H9 (cell line): ENCODE results near the gene TMCO4. TPM values are rescaled to one million over a fixed set of nuclear protein-coding genes. Genes with fewer than 3 reads are reported as not detected.

Experiments
- DNase-seq: peaks from one replicate; pipeline ENCODE4 v3.0.0-alpha.2; 2017
- H2AFZ ChIP-seq: one replicate; pipeline ENCODE4 v1.6.1; 2013; ENCODE audit warnings: mild to moderate bottlenecking, low read length, control low read depth, moderate library complexity
- H2AK5ac ChIP-seq: 2 replicates; pipeline ENCODE4 v1.6.1; 2013; ENCODE audit warnings: low read length, control low read depth, mixed read lengths; ENCODE audit not compliant: insufficient read length
- H2BK120ac ChIP-seq: one replicate; pipeline ENCODE4 v1.6.1; 2013; ENCODE audit warnings: low read depth, mild to moderate bottlenecking, low read length, control low read depth, inconsistent platforms; ENCODE audit not compliant: poor library complexity, severe bottlenecking
- H2BK12ac ChIP-seq: 2 replicates; pipeline ENCODE4 v1.6.1; 2013; ENCODE audit warnings: low read length, control low read depth, mixed read lengths, low read depth; ENCODE audit not compliant: insufficient read length
- H2BK15ac ChIP-seq: 2 replicates; pipeline ENCODE4 v1.6.1; 2013; ENCODE audit warnings: low read depth, low read length, control low read depth
- H2BK20ac ChIP-seq: one replicate; pipeline ENCODE4 v1.6.1; 2013; ENCODE audit warnings: low read depth, mild to moderate bottlenecking, low read length, control low read depth, inconsistent platforms; ENCODE audit not compliant: poor library complexity, severe bottlenecking
- H2BK5ac ChIP-seq: 2 replicates; pipeline ENCODE4 v1.6.1; 2013; ENCODE audit warnings: low read length, control low read depth, mixed read lengths; ENCODE audit not compliant: insufficient read length
- H3K14ac ChIP-seq: 2 replicates; pipeline ENCODE4 v1.6.1; 2013; ENCODE audit warnings: low read length, control low read depth; ENCODE audit not compliant: insufficient read depth
- H3K18ac ChIP-seq: 2 replicates; pipeline ENCODE4 v1.6.1; 2013; ENCODE audit warnings: low read depth, mild to moderate bottlenecking, mixed read lengths, low read length, control low read depth; ENCODE audit not compliant: insufficient read length
- H3K23ac ChIP-seq: 2 replicates; pipeline ENCODE4 v1.6.1; 2013; ENCODE audit warnings: low read length, control low read depth, mixed read lengths, low read depth; ENCODE audit not compliant: insufficient read length
- H3K23me2 ChIP-seq: 2 replicates; pipeline ENCODE4 v1.6.1; 2013; ENCODE audit warnings: low read depth, mild to moderate bottlenecking, mixed read lengths, low read length, control low read depth; ENCODE audit not compliant: insufficient read length, poor library complexity, severe bottlenecking
- H3K27ac ChIP-seq: 2 replicates; pipeline ENCODE4 v1.5.1; 2013; ENCODE audit warnings: low read length, control low read depth, mixed read lengths, low read depth; ENCODE audit not compliant: insufficient read length
- H3K27me3 ChIP-seq: 2 replicates; pipeline ENCODE4 v1.6.1; 2013; ENCODE audit warnings: low read length, control low read depth, inconsistent platforms; ENCODE audit not compliant: insufficient read depth
- H3K4ac ChIP-seq: 2 replicates; pipeline ENCODE4 v1.6.1; 2013; ENCODE audit warnings: low read depth, mild to moderate bottlenecking, control low read depth, inconsistent platforms, low read length, moderate library complexity
- H3K4me1 ChIP-seq: 2 replicates; pipeline ENCODE4 v1.6.1; 2013; ENCODE audit warnings: low read length, control low read depth, inconsistent platforms; ENCODE audit not compliant: insufficient read depth
- H3K4me2 ChIP-seq: 2 replicates; pipeline ENCODE4 v1.6.1; 2013; ENCODE audit warnings: low read length, control low read depth, mixed read lengths; ENCODE audit not compliant: insufficient read length, insufficient read depth
- H3K56ac ChIP-seq: 2 replicates; pipeline ENCODE4 v1.6.1; 2013; ENCODE audit warnings: low read depth, mild to moderate bottlenecking, mixed read lengths, low read length, control low read depth; ENCODE audit not compliant: insufficient read length
- H3K79me1 ChIP-seq: 2 replicates; pipeline ENCODE4 v1.6.1; 2013; ENCODE audit warnings: low read depth, mild to moderate bottlenecking, moderate library complexity, low read length, control low read depth, inconsistent platforms; ENCODE audit not compliant: insufficient read depth, poor library complexity, severe bottlenecking
- H3K79me2 ChIP-seq: 2 replicates; pipeline ENCODE4 v1.6.1; 2013; ENCODE audit warnings: low read length, control low read depth, inconsistent platforms; ENCODE audit not compliant: insufficient read depth
- H3K9ac ChIP-seq: 2 replicates; pipeline ENCODE4 v1.6.1; 2013; ENCODE audit warnings: low read length, control low read depth, mixed read lengths; ENCODE audit not compliant: insufficient read length; ENCODE audit errors: extremely low read depth
- H3K9me3 ChIP-seq: one replicate; pipeline ENCODE4 v1.6.1; 2013; ENCODE audit warnings: low read depth, low read length, inconsistent platforms; ENCODE audit not compliant: control insufficient read depth
- H3T11ph ChIP-seq: one replicate; pipeline ENCODE4 v1.6.1; 2013; ENCODE audit warnings: mild to moderate bottlenecking, low read length, control low read depth, inconsistent platforms
- H4K20me1 ChIP-seq: one replicate; pipeline ENCODE4 v1.6.1; 2013; ENCODE audit not compliant: control insufficient read depth, insufficient read length, insufficient read depth
- H4K5ac ChIP-seq: 2 replicates; pipeline ENCODE4 v1.6.1; 2013; ENCODE audit warnings: low read depth, mild to moderate bottlenecking, mixed read lengths, low read length, control low read depth; ENCODE audit not compliant: insufficient read length
- H4K8ac ChIP-seq: replicated peaks from 2 replicates; pipeline ENCODE4 v1.6.1; 2013; ENCODE audit warnings: low read length, control low read depth, mixed read lengths, low read depth; ENCODE audit not compliant: insufficient read length
- H4K91ac ChIP-seq: 2 replicates; pipeline ENCODE4 v1.6.1; 2013; ENCODE audit warnings: low read depth, mild to moderate bottlenecking, moderate library complexity, mixed read lengths, low read length, control low read depth; ENCODE audit not compliant: insufficient read length
- H3K27ac Mint-ChIP-seq, 3 experiments: 2 replicates in 2 of 3; 3 replicates in 1 of 3; pipeline ENCODE4 v1.8.0; 2020 to 2021; ENCODE audit warnings: mixed read lengths in 3 of 3, mild to moderate bottlenecking in 1 of 3, moderate library complexity in 1 of 3
- H3K27me3 Mint-ChIP-seq: 2 replicates; pipeline ENCODE4 v1.8.0; 2021; ENCODE audit warnings: low read depth, mild to moderate bottlenecking, moderate library complexity, mixed read lengths
- H3K36me3 Mint-ChIP-seq, 3 experiments: 2 replicates in 2 of 3; 3 replicates in 1 of 3; pipeline ENCODE4 v1.8.0; 2020 to 2021; ENCODE audit warnings: low read depth in 3 of 3, mixed read lengths in 3 of 3; ENCODE audit not compliant: insufficient read depth in 1 of 3
- H3K4me1 Mint-ChIP-seq, 2 experiments: 2 replicates each; pipeline ENCODE4 v1.8.0; 2020; ENCODE audit warnings: mixed read lengths in 2 of 2
- H3K4me3 Mint-ChIP-seq, 2 experiments: 2 replicates in 1 of 2; 3 replicates in 1 of 2; pipeline ENCODE4 v1.8.0; 2020 to 2021; ENCODE audit warnings: mild to moderate bottlenecking in 2 of 2, mixed read lengths in 2 of 2, moderate library complexity in 1 of 2
- H3K9me3 Mint-ChIP-seq, 2 experiments: 2 replicates in 1 of 2; 3 replicates in 1 of 2; pipeline ENCODE4 v1.8.0; 2020; ENCODE audit warnings: mild to moderate bottlenecking in 2 of 2, mixed read lengths in 2 of 2, moderate library complexity in 1 of 2
- CTCF ChIP-seq: fragments of 200-600 bp; sonication (generic); conservative IDR thresholded peaks from 3 replicates; pipeline ENCODE4 v1.8.0; 2021; ENCODE audit warnings: antibody characterized with exemption, mild to moderate bottlenecking
- WGBS: extraction: QIAGEN DNeasy Blood & Tissue Kit; methylation state at CpG from one replicate; pipeline ENCODE4 v1.1.7; 2013; ENCODE audit warnings: missing lambda C conversion rate, low lambda C conversion rate, mixed read lengths; ENCODE audit not compliant: insufficient read length; ENCODE audit errors: extremely low coverage; 5-methylcytosine and 5-hydroxymethylcytosine counted together
- total RNA-seq: library from RNA; stranded (reverse); gene quantifications from 2 replicates; pipeline ENCODE4 v1.2.1, GENCODE V29; 2021

TMCO4 gene
- total RNA-seq, 1 experiment from 2014 or later: 4.0 TPM

- no peak overlapping the region for H3K14ac ChIP-seq
- H3K18ac ChIP-seq: no peak overlapping the region
- no peak overlapping the region for H3K4ac ChIP-seq
- no peak overlapping the region for H2AK5ac ChIP-seq
- Mint-ChIP-seq H3K27me3 (no peaks in the 10 kb centered on the region; the same call in 1 of the 2 replicates), H3K27ac (peak overlapping the region in 2 of 3 experiments; percentile 13 to 79; a peak in 3 of 7 replicates), H3K4me3 (no peak overlapping the region), H3K4me1 (peaks cover 21 to 36% of the 10 kb centered on the region in 2 experiments), H3K9me3 (no peaks in the 10 kb centered on the region; a peak in 1 of 5 replicates), H3K36me3 (no peaks in the 10 kb centered on the region)
- no peaks in the 10 kb centered on the region for H3K9me3 ChIP-seq
- no peaks in the 10 kb centered on the region for H3K23me2 ChIP-seq
- H2BK15ac ChIP-seq: no peak overlapping the region
- H2BK20ac ChIP-seq: no peak overlapping the region
- H3K23ac ChIP-seq: no peak overlapping the region
- no peaks in the 10 kb centered on the region for H3K79me2 ChIP-seq
- no peak for DNase-seq
- H4K5ac ChIP-seq: no peak overlapping the region
- H2BK120ac ChIP-seq: no peak overlapping the region
- no peak overlapping the region for H4K8ac ChIP-seq
- no peak overlapping the region for H2BK5ac ChIP-seq
- no peak overlapping the region for H3K9ac ChIP-seq
- H4K91ac ChIP-seq: no peak overlapping the region
- no peak overlapping the region for H2BK12ac ChIP-seq
- no peak for TF ChIP-seq CTCF
- peaks cover 6% of the 10 kb centered on the region for H3K4me1 ChIP-seq
- no peaks in the 10 kb centered on the region for H3K27me3 ChIP-seq
- no peak overlapping the region for H3K56ac ChIP-seq
- H2AFZ ChIP-seq: no peak overlapping the region
- no peak overlapping the region for H3K27ac ChIP-seq
- H4K20me1 ChIP-seq: no peaks in the 10 kb centered on the region
- H3K4me2 ChIP-seq: no peak overlapping the region
- H3K79me1 ChIP-seq: no peaks in the 10 kb centered on the region
- no CpG with 5 or more reads among the region's 4 CpGs for WGBS
- H3T11ph ChIP-seq: no peak overlapping the region
Observed at GRCh38 chr1:19720174-19720573, 79.5 kb downstream of the TMCO4 start.
